ENCODE data around the gene ZCCHC24. TPM values are rescaled to one million over a fixed set of nuclear protein-coding genes. Genes with fewer than 3 reads are reported as not detected.

ZCCHC24 gene
- total RNA-seq, 6 experiments from 2014 or later: 33.2 to 40.3 (median 37.5) TPM

GRCh38 chr10:79402625-79402946 is 42.8 kb downstream of the ZCCHC24 start:
- H3K9me3 Mint-ChIP-seq: no peaks in the 10 kb centered on the region
- H3K27ac Mint-ChIP-seq: no peak overlapping the region
- peaks cover 81% of the 10 kb centered on the region for H3K4me1 Mint-ChIP-seq (ENCODE audit: low read depth)
- TF ChIP-seq CTCF (IDR thresholded peaks at IDR 0.05): no peak
- H3K27me3 Mint-ChIP-seq (ENCODE audit: insufficient read depth): peaks cover 5% of the 10 kb centered on the region
- H3K4me3 Mint-ChIP-seq: no peak overlapping the region
- H3K36me3 Mint-ChIP-seq (ENCODE audit: low read depth): no peaks in the 10 kb centered on the region
- DNase-seq: no peak

- Mint-ChIP-seq H3K27me3 (ENCODE audit: insufficient read depth) (peaks cover 4% of the 10 kb centered on the region; the same call in 1 of the 2 replicates), H3K9me3 (no peaks in the 10 kb centered on the region), H3K4me1 (ENCODE audit: low read depth) (peaks cover 83% of the 10 kb centered on the region), H3K27ac (peak overlapping the region; percentile 100; the same call in 1 of the 2 replicates), H3K4me3 (no peak overlapping the region), H3K36me3 (ENCODE audit: low read depth) (no peaks in the 10 kb centered on the region)
- DNase-seq: no peak
- no peak for TF ChIP-seq CTCF (IDR thresholded peaks at IDR 0.05)
Measured at GRCh38 chr10:79401015-79401921, 44.2 kb downstream of the ZCCHC24 start.

- H3K27ac Mint-ChIP-seq: peak overlapping the region; percentile 100
- H3K27me3 Mint-ChIP-seq (ENCODE audit: insufficient read depth): peaks cover 4% of the 10 kb centered on the region; the same call in 1 of the 2 replicates
Measured at GRCh38 chr10:79400146-79401004, 45.0 kb downstream of the ZCCHC24 start.

GRCh38 chr10:79399223-79399831 is 46.1 kb downstream of the ZCCHC24 start:
- DNase-seq: peak; percentile 92
- Mint-ChIP-seq H3K4me3 (peak overlapping the region; percentile 84), H3K36me3 (ENCODE audit: low read depth) (peaks cover 13% of the 10 kb centered on the region), H3K9me3 (no peaks in the 10 kb centered on the region), H3K27ac (peak overlapping the region; percentile 100), H3K27me3 (ENCODE audit: insufficient read depth) (peaks cover 4% of the 10 kb centered on the region; the same call in 1 of the 2 replicates), H3K4me1 (ENCODE audit: low read depth) (peaks cover 64% of the 10 kb centered on the region)
- no peak for TF ChIP-seq CTCF (IDR thresholded peaks at IDR 0.05)

More at GRCh38 chr10:79400146-79401004, 45.0 kb downstream of the ZCCHC24 start:
- Mint-ChIP-seq H3K4me1 (ENCODE audit: low read depth) (peaks cover 75% of the 10 kb centered on the region), H3K9me3 (no peaks in the 10 kb centered on the region), H3K4me3 (peak overlapping the region; percentile 84), H3K36me3 (ENCODE audit: low read depth) (peaks cover 8% of the 10 kb centered on the region)
- peak; percentile 94 for TF ChIP-seq CTCF (IDR thresholded peaks at IDR 0.05)
- DNase-seq: no peak

GRCh38 chr10:79398642-79399041 is 46.8 kb downstream of the ZCCHC24 start:
- peaks cover 16% of the 10 kb centered on the region for H3K36me3 Mint-ChIP-seq (ENCODE audit: low read depth)
- H3K4me3 Mint-ChIP-seq: peak overlapping the region; percentile 84
- no peaks in the 10 kb centered on the region for H3K9me3 Mint-ChIP-seq
- peak overlapping the region; percentile 100 for H3K27ac Mint-ChIP-seq
- H3K4me1 Mint-ChIP-seq (ENCODE audit: low read depth): peaks cover 57% of the 10 kb centered on the region
- no peak for TF ChIP-seq CTCF (IDR thresholded peaks at IDR 0.05)
- no peak for DNase-seq
- H3K27me3 Mint-ChIP-seq (ENCODE audit: insufficient read depth): peaks cover 4% of the 10 kb centered on the region; the same call in 1 of the 2 replicates

Data from HFFc6 (cell line).